Panc1 (cell line): Measurements from ENCODE around the gene TRAPPC2L. TPM values are rescaled to one million over a fixed set of nuclear protein-coding genes. Genes with fewer than 3 reads are reported as not detected.

Source experiments
- ATAC-seq: fragments of 200-7000 bp; cut with Tn5 transposase; 2 replicates; pipeline ENCODE4 v1.9.1; 2020; ENCODE audit warnings: mild to moderate bottlenecking, moderate library complexity
- BruUV-seq: library from RNA; stranded (reverse); fragments of 400-500 nt; replicated peaks from 2 replicates; lab custom pipeline; 2021; lab: Mats Ljungman, UMichigan
- CTCF ChIA-PET: fragments of 300-600 bp; sonication (Branson Sonifier 250); formaldehyde crosslinking; loops from one replicate; lab custom pipeline; 2022; ENCODE audit warnings: antibody characterized with exemption; lab: Charles Lee
- POLR2A ChIA-PET: fragments of 300-600 bp; sonication (Branson Sonifier 250); formaldehyde crosslinking; loops from one replicate; lab custom pipeline; 2022; ENCODE audit warnings: antibody characterized with exemption; lab: Charles Lee
- DNase-seq: peaks from one replicate; pipeline ENCODE4 v3.0.0-alpha.2; 2010; ENCODE audit warnings: low read depth, low spot score
- H3K27ac ChIP-seq: 2 replicates; pipeline ENCODE4 v1.5.1; 2011; ENCODE audit warnings: mild to moderate bottlenecking, low read length, inconsistent platforms
- H3K27me3 ChIP-seq: fragments of 200-500 bp; sonication (Bioruptor generic); 2 replicates; pipeline ENCODE4 v1.6.0; 2014; ENCODE audit warnings: low read length, inconsistent platforms; ENCODE audit not compliant: control insufficient read depth, insufficient read depth
- H3K36me3 ChIP-seq: fragments of 200-500 bp; sonication (Bioruptor generic); 2 replicates; pipeline ENCODE4 v1.5.1; 2014; ENCODE audit warnings: inconsistent platforms, mild to moderate bottlenecking, low read length, moderate library complexity; ENCODE audit not compliant: control insufficient read depth, insufficient read depth
- H3K4me1 ChIP-seq: 2 replicates; pipeline ENCODE4 v1.5.1; 2011; ENCODE audit warnings: inconsistent platforms, mild to moderate bottlenecking, low read length, moderate library complexity; ENCODE audit not compliant: control insufficient read depth, insufficient read depth
- H3K4me3 ChIP-seq, 2 experiments: 2 replicates each; pipeline ENCODE4 v1.5.1; 2011 to 2012; ENCODE audit warnings: low read depth in 2 of 2, low read length in 2 of 2, mild to moderate bottlenecking in 2 of 2, inconsistent platforms in 1 of 2, moderate library complexity in 1 of 2
- H3K9me3 ChIP-seq: fragments of 200-500 bp; sonication (Bioruptor generic); 2 replicates; pipeline ENCODE4 v1.5.1; 2014; ENCODE audit warnings: low read depth, mild to moderate bottlenecking, inconsistent platforms, low read length, moderate library complexity; ENCODE audit not compliant: control insufficient read depth, insufficient read depth
- CTCF ChIP-seq: fragments of 450-650 bp; IDR thresholded peaks from 2 replicates; pipeline ENCODE4 v1.5.1; 2017; ENCODE audit warnings: mild to moderate bottlenecking
- POLR2AphosphoS5 ChIP-seq: IDR thresholded peaks from 2 replicates; pipeline ENCODE4 v1.6.1; 2012; ENCODE audit warnings: mild to moderate bottlenecking, low read depth, low read length, moderate library complexity
- SIN3A ChIP-seq: IDR thresholded peaks from 2 replicates; pipeline ENCODE4 v1.6.1; 2012; ENCODE audit warnings: low read depth, mild to moderate bottlenecking, low read length, moderate library complexity, borderline replicate concordance; ENCODE audit not compliant: insufficient read depth
- TCF7L2 ChIP-seq: IDR thresholded peaks from 2 replicates; pipeline ENCODE4 v1.6.1; 2011; ENCODE audit warnings: mild to moderate bottlenecking, low read depth, low read length, inconsistent platforms
- in situ Hi-C: cut with HindIII; loops from 2 replicates; pipeline ENCODE4 v1.10.0; 2016; ENCODE audit warnings: low sequenced_read_pairs, low pct_unique_long_range_greater_than_20kb
- intact Hi-C: fragments of 100-400 bp; cut with micrococcal nuclease; formaldehyde crosslinking; loops from one replicate; pipeline ENCODE4 v1.10.0; 2022; ENCODE audit not compliant: unreplicated experiment
- total RNA-seq: library from RNA; stranded (reverse); gene quantifications from one replicate; pipeline ENCODE4 v1.2.1, GENCODE V29; 2021; ENCODE audit not compliant: unreplicated experiment

The TRAPPC2L gene
- total RNA-seq, 1 experiment from 2014 or later: 73.8 TPM

GRCh38 chr16:88809676-88810165, 47.2 kb upstream of the TRAPPC2L start:
- POLR2A ChIA-PET: no interaction called here
- H3K9me3 ChIP-seq: no peaks in the 10 kb centered on the region
- H3K4me3 ChIP-seq: peak overlapping the region; percentile 64 to 78
- H3K27me3 ChIP-seq: no peaks in the 10 kb centered on the region
- intact Hi-C loops (loop anchor here (10.0 kb wide), 1 partner anchor 355 kb away; no protein-coding TSS in a partner anchor), in situ Hi-C loops (no loop called here)
- BruUV-seq: TSS peak; percentile 91
- CTCF ChIA-PET: interaction anchor here (0.6 to 1.8 kb wide), 2 partner anchors 62 to 72 kb away, joined by 3 to 7 read pairs; no protein-coding TSS in a partner anchor
- peaks cover 21% of the 10 kb centered on the region for H3K4me1 ChIP-seq
- H3K36me3 ChIP-seq: peaks cover 7% of the 10 kb centered on the region; the same call in 1 of the 2 replicates
- no peak for DNase-seq
- peak overlapping the region; percentile 54; the same call in 1 of the 2 replicates for H3K27ac ChIP-seq
- TF ChIP-seq CTCF (no peak), POLR2AphosphoS5 (no peak; the same call in 1 of the 2 replicates)
- ATAC-seq: peak; percentile 1; the same call in 1 of the 2 replicates

- TF ChIP-seq TCF7L2: no peak
- TF ChIP-seq CTCF: no peak
- BruUV-seq: no TSS peak
- Histone ChIP-seq H3K27me3 (no peaks in the 10 kb centered on the region), H3K27ac (peak overlapping the region; percentile 89), H3K9me3 (no peaks in the 10 kb centered on the region), H3K4me3 (peak overlapping the region; percentile 64 to 78), H3K4me1 (peaks cover 21% of the 10 kb centered on the region), H3K36me3 (peaks cover 4% of the 10 kb centered on the region; the same call in 1 of the 2 replicates)
- DNase-seq (no peak), ATAC-seq (no peak)
- ChIA-PET CTCF (interaction anchor here (0.6 to 1.8 kb wide), 2 partner anchors 63 to 73 kb away, joined by 3 to 7 read pairs; no protein-coding TSS in a partner anchor), POLR2A (no interaction called here)
- in situ Hi-C loops (no loop called here), intact Hi-C loops (loop anchor here (10.0 kb wide), 1 partner anchor 354 kb away; no protein-coding TSS in a partner anchor)
These were observed 46.6 kb upstream of the TRAPPC2L start for GRCh38 chr16:88810166-88810911.

GRCh38 chr16:88810912-88811768, 45.8 kb upstream of the TRAPPC2L start:
- ChIA-PET POLR2A (no interaction called here), CTCF (interaction anchor here (1.8 kb wide), 1 partner anchor 74 kb away, joined by 7 read pairs; no protein-coding TSS in a partner anchor)
- intact Hi-C loops (loop anchor here (10.0 kb wide), 1 partner anchor 354 kb away; no protein-coding TSS in a partner anchor), in situ Hi-C loops (no loop called here)
- H3K27me3 ChIP-seq: no peaks in the 10 kb centered on the region
- DNase-seq (no peak), ATAC-seq (peak; percentile 34)
- peaks cover 4% of the 10 kb centered on the region; the same call in 1 of the 2 replicates for H3K36me3 ChIP-seq
- H3K4me3 ChIP-seq: peak overlapping the region; percentile 64 to 78
- BruUV-seq: no TSS peak
- H3K9me3 ChIP-seq: no peaks in the 10 kb centered on the region
- H3K4me1 ChIP-seq: peaks cover 21% of the 10 kb centered on the region
- TF ChIP-seq CTCF (no peak), SIN3A (0 out of 2 replicates have a peak, but pooled peaks have one; percentile 47)
- H3K27ac ChIP-seq: peak overlapping the region; percentile 89
